Stimulated activated CD4-positive, alpha-beta T cell treated with anti-CD3 and anti-CD28 coated beads, Interleukin-12 subunit alpha, Interleukin-12 subunit beta, amount 100 ng/mL, for 48 hours (primary cell): ENCODE results near the gene CRYBG3.
A peak's percentile ranks its signal among the peaks of the same experiment; 100 is the strongest.

ENCODE experiments used
- DNase-seq, 3 donors: peaks; one replicate each; pipeline ENCODE4 v3.0.0-alpha.2; 2020; ENCODE audit warnings: low read depth in 2 of 3, low spot score in 1 of 3

Gene CRYBG3

GRCh38 chr3:97970956-97971620 lies 149.3 kb downstream of the CRYBG3 start:
- no peak for DNase-seq

GRCh38 chr3:97971679-97972567 lies 150.1 kb downstream of the CRYBG3 start, which contains the start of gene RIOX2:
TSS of gene RIOX2 (minus strand) at chr3:97972431. CDS start at chr3:97967593, 4,838 bp downstream.
- peak; percentile 57 to 70 (median 69) for DNase-seq

GRCh38 chr3:97972976-97973375 lies 151.2 kb downstream of the CRYBG3 start:
- no peak for DNase-seq

GRCh38 chr3:97974996-97975395 lies 153.2 kb downstream of the CRYBG3 start:
- DNase-seq: no peak

GRCh38 chr3:97975466-97975865 lies 153.7 kb downstream of the CRYBG3 start:
- DNase-seq: no peak

GRCh38 chr3:97979610-97980009 lies 157.8 kb downstream of the CRYBG3 start:
- no peak for DNase-seq

GRCh38 chr3:97981886-97982285 lies 160.1 kb downstream of the CRYBG3 start:
- no peak for DNase-seq

- no peak for DNase-seq
These were observed 162.2 kb downstream of the CRYBG3 start for GRCh38 chr3:97983933-97984491.

- no peak for DNase-seq
These were observed 165.5 kb downstream of the CRYBG3 start for GRCh38 chr3:97987306-97987705.

- DNase-seq: no peak
These were observed 167.2 kb downstream of the CRYBG3 start for GRCh38 chr3:97988784-97989568.

- DNase-seq: no peak
These were observed 168.9 kb downstream of the CRYBG3 start for GRCh38 chr3:97990624-97991292.

- DNase-seq: no peak
These were observed 169.5 kb downstream of the CRYBG3 start for GRCh38 chr3:97991293-97991682.

GRCh38 chr3:97992547-97993173 lies 170.8 kb downstream of the CRYBG3 start:
- DNase-seq: no peak

GRCh38 chr3:97993526-97993925 lies 171.7 kb downstream of the CRYBG3 start:
- DNase-seq: no peak

GRCh38 chr3:97994328-97994945 lies 172.6 kb downstream of the CRYBG3 start:
- DNase-seq: no peak
